Type B pancreatic cell (in vitro differentiated cells): Measurements from ENCODE around the gene IPO9. TPM values are rescaled to one million over a fixed set of nuclear protein-coding genes. Genes with fewer than 3 reads are reported as not detected.

ENCODE experiments used
- DNase-seq: peaks from one replicate; pipeline ENCODE4 v3.0.0; 2021; ENCODE audit warnings: mixed read lengths; ENCODE audit not compliant: unreplicated experiment; ENCODE audit errors: extremely low spot score
- H3K27ac Mint-ChIP-seq: 2 replicates; pipeline ENCODE4 v1.8.0; 2021; ENCODE audit warnings: mild to moderate bottlenecking, mixed read lengths
- H3K27me3 Mint-ChIP-seq: 2 replicates; pipeline ENCODE4 v1.8.0; 2021; ENCODE audit warnings: mixed read lengths
- H3K36me3 Mint-ChIP-seq: 2 replicates; pipeline ENCODE4 v1.8.0; 2021; ENCODE audit warnings: mixed read lengths
- H3K4me1 Mint-ChIP-seq: one replicate; pipeline ENCODE4 v1.8.0; 2021; ENCODE audit warnings: mixed read lengths; ENCODE audit not compliant: unreplicated experiment
- H3K4me3 Mint-ChIP-seq: 2 replicates; pipeline ENCODE4 v1.8.0; 2021; ENCODE audit warnings: mild to moderate bottlenecking, mixed read lengths
- H3K9me3 Mint-ChIP-seq: 2 replicates; pipeline ENCODE4 v1.8.0; 2021; ENCODE audit warnings: mixed read lengths
- total RNA-seq: library from RNA; stranded (reverse); gene quantifications from 2 replicates; pipeline ENCODE4 v1.2.1, GENCODE V29; 2021; ENCODE audit warnings: low replicate concordance
- TF ChIP-seq, protein P1 (sequence below): fragments of 200-600 bp; sonication (generic); conservative IDR thresholded peaks from 2 replicates; pipeline ENCODE4 v1.5.0; 2021; ENCODE audit warnings: antibody characterized with exemption, mild to moderate bottlenecking

IPO9 gene
- total RNA-seq, 1 donor from 2014 or later = 92.4 TPM

GRCh38 chr1:201921952-201922558, 93.1 kb downstream of the IPO9 start:
- Mint-ChIP-seq H3K27me3 (no peaks in the 10 kb centered on the region), H3K4me1 (peaks cover 25% of the 10 kb centered on the region), H3K9me3 (no peaks in the 10 kb centered on the region), H3K27ac (no peak overlapping the region), H3K4me3 (no peak overlapping the region), H3K36me3 (no peaks in the 10 kb centered on the region)
- DNase-seq = no peak
- TF ChIP-seq, protein P1, sequence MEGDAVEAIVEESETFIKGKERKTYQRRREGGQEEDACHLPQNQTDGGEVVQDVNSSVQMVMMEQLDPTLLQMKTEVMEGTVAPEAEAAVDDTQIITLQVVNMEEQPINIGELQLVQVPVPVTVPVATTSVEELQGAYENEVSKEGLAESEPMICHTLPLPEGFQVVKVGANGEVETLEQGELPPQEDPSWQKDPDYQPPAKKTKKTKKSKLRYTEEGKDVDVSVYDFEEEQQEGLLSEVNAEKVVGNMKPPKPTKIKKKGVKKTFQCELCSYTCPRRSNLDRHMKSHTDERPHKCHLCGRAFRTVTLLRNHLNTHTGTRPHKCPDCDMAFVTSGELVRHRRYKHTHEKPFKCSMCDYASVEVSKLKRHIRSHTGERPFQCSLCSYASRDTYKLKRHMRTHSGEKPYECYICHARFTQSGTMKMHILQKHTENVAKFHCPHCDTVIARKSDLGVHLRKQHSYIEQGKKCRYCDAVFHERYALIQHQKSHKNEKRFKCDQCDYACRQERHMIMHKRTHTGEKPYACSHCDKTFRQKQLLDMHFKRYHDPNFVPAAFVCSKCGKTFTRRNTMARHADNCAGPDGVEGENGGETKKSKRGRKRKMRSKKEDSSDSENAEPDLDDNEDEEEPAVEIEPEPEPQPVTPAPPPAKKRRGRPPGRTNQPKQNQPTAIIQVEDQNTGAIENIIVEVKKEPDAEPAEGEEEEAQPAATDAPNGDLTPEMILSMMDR = no peak

- TF ChIP-seq, protein P1 = no peak
- H3K36me3 Mint-ChIP-seq = no peaks in the 10 kb centered on the region
- peak overlapping the region; percentile 60 for H3K27ac Mint-ChIP-seq
Measured at GRCh38 chr1:201925301-201925567, 96.3 kb downstream of the IPO9 start.

GRCh38 chr1:201925981-201926645, 97.2 kb downstream of the IPO9 start:
- Mint-ChIP-seq H3K36me3 (no peaks in the 10 kb centered on the region), H3K27ac (no peak overlapping the region), H3K4me3 (no peak overlapping the region), H3K27me3 (no peaks in the 10 kb centered on the region), H3K4me1 (peaks cover 10% of the 10 kb centered on the region), H3K9me3 (no peaks in the 10 kb centered on the region)
- no peak for DNase-seq
- TF ChIP-seq, protein P1 = no peak

More at GRCh38 chr1:201925301-201925567, 96.3 kb downstream of the IPO9 start:
- DNase-seq = no peak
- Mint-ChIP-seq H3K4me3 (no peak overlapping the region), H3K9me3 (no peaks in the 10 kb centered on the region), H3K27me3 (no peaks in the 10 kb centered on the region), H3K4me1 (peaks cover 10% of the 10 kb centered on the region)

- no peaks in the 10 kb centered on the region for H3K27me3 Mint-ChIP-seq
- no peaks in the 10 kb centered on the region for H3K36me3 Mint-ChIP-seq
- H3K4me1 Mint-ChIP-seq = peaks cover 10% of the 10 kb centered on the region
- H3K4me3 Mint-ChIP-seq = no peak overlapping the region
- no peaks in the 10 kb centered on the region for H3K9me3 Mint-ChIP-seq
- DNase-seq = no peak
- no peak overlapping the region for H3K27ac Mint-ChIP-seq
- TF ChIP-seq, protein P1 = no peak
Measured at GRCh38 chr1:201928266-201928665, 99.3 kb downstream of the IPO9 start.

GRCh38 chr1:201930137-201930536, 101.2 kb downstream of the IPO9 start:
- H3K4me3 Mint-ChIP-seq = no peak overlapping the region
- H3K9me3 Mint-ChIP-seq = no peaks in the 10 kb centered on the region
- DNase-seq = no peak
- no peaks in the 10 kb centered on the region for H3K36me3 Mint-ChIP-seq
- H3K4me1 Mint-ChIP-seq = peaks cover 14% of the 10 kb centered on the region
- H3K27ac Mint-ChIP-seq = no peak overlapping the region
- H3K27me3 Mint-ChIP-seq = no peaks in the 10 kb centered on the region
- TF ChIP-seq, protein P1 = no peak
